Osteocyte (in vitro differentiated cells): ENCODE results near the gene SLC6A12. TPM values are rescaled to one million over a fixed set of nuclear protein-coding genes. Genes with fewer than 3 reads are reported as not detected.

Experiments used
- DNase-seq: peaks from one replicate; pipeline ENCODE4 v3.0.0; 2021; ENCODE audit warnings: mixed read lengths; ENCODE audit not compliant: unreplicated experiment; ENCODE audit errors: extremely low spot score
- H3K27ac Mint-ChIP-seq: one replicate; pipeline ENCODE4 v1.8.0; 2021; ENCODE audit warnings: mild to moderate bottlenecking, mixed read lengths; ENCODE audit not compliant: unreplicated experiment
- H3K27me3 Mint-ChIP-seq: one replicate; pipeline ENCODE4 v1.8.0; 2021; ENCODE audit warnings: mixed read lengths; ENCODE audit not compliant: unreplicated experiment
- H3K36me3 Mint-ChIP-seq: one replicate; pipeline ENCODE4 v1.8.0; 2021; ENCODE audit warnings: mixed read lengths; ENCODE audit not compliant: unreplicated experiment
- H3K4me1 Mint-ChIP-seq: one replicate; pipeline ENCODE4 v1.8.0; 2021; ENCODE audit warnings: mixed read lengths; ENCODE audit not compliant: unreplicated experiment
- H3K4me3 Mint-ChIP-seq: one replicate; pipeline ENCODE4 v1.8.0; 2021; ENCODE audit warnings: mild to moderate bottlenecking, moderate library complexity, mixed read lengths; ENCODE audit not compliant: unreplicated experiment
- H3K9me3 Mint-ChIP-seq: one replicate; pipeline ENCODE4 v1.8.0; 2021; ENCODE audit warnings: mixed read lengths; ENCODE audit not compliant: unreplicated experiment
- CTCF ChIP-seq: fragments of 200-600 bp; sonication (generic); IDR thresholded peaks from 2 replicates; pipeline ENCODE4 v1.5.0; 2021; ENCODE audit warnings: antibody characterized with exemption, mild to moderate bottlenecking, moderate library complexity
- total RNA-seq: library from RNA; stranded (reverse); gene quantifications from 2 replicates; pipeline ENCODE4 v1.2.1, GENCODE V29; 2021

Gene SLC6A12
- total RNA-seq, 1 donor from 2014 or later = not detected

GRCh38 chr12:207804-208203, 6.2 kb downstream of the SLC6A12 start:
- Mint-ChIP-seq H3K36me3 (no peaks in the 10 kb centered on the region), H3K27me3 (peaks cover 63% of the 10 kb centered on the region), H3K9me3 (no peaks in the 10 kb centered on the region), H3K4me3 (no peak overlapping the region), H3K27ac (no peak overlapping the region), H3K4me1 (peaks cover 4% of the 10 kb centered on the region)
- TF ChIP-seq CTCF = no peak
- DNase-seq = no peak

DNA sequence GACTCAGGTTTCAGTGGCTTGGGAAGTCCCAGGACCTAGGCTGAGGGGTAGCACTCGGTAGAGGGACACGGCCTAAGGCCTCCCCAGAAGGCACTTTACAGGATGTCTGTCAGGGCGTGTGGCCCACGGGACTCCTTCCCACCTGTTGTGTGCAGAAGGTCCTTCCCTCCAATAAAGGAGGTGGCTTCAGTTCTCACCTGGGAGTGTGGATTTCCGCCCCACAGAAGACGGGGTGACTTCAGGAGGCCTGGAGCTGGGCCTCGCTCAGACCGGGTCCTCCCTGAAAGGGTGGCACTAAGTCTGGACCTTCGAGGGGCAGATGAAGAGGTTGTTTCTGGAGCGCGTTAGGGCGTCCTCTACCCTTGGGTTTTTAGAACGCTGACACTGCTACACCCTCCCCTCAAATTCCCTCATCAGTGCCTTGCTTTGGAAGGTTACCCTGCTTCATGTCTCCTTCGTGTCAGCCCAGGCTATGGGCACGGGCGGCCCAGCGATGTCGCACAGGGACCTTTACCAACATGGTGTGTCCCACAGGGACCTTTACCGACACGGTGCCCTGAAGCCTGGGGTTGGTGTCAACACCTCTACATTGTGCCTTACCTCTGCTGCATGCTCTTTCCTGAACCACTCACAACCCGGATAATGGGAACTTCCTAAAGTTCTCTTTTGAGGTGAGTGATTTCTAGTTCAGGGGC, 7.1 kb downstream of the SLC6A12 start:
- DNase-seq = no peak
- Mint-ChIP-seq H3K36me3 (no peaks in the 10 kb centered on the region), H3K4me3 (no peak overlapping the region), H3K4me1 (peaks cover 6% of the 10 kb centered on the region), H3K9me3 (no peaks in the 10 kb centered on the region), H3K27me3 (peaks cover 64% of the 10 kb centered on the region), H3K27ac (no peak overlapping the region)
- no peak for TF ChIP-seq CTCF

GRCh38 chr12:205026-205425, 8.9 kb downstream of the SLC6A12 start:
- Mint-ChIP-seq H3K9me3 (no peaks in the 10 kb centered on the region), H3K4me1 (peaks cover 6% of the 10 kb centered on the region), H3K27ac (no peak overlapping the region), H3K27me3 (peaks cover 63% of the 10 kb centered on the region), H3K4me3 (no peak overlapping the region), H3K36me3 (no peaks in the 10 kb centered on the region)
- no peak for TF ChIP-seq CTCF
- no peak for DNase-seq

DNA sequence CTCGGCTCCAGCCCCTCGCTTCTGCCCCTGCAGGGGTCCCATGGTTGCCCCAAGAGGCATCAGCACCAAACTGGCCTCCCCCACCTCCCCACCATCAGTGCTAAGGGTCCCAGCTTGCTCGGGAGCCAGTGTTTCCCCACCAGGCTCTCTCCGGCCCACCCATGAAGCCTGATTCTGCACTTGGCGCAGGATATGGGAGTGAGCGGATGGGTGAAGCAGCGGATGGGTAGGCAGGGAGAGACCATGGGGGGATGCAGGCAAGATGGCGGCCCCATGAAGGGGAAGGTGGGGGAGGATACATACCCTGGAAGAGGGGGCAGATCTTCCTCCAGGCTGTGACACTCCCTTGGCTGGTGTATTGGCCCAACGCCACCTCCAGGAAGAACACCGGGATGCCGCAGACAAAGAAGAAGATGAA, 9.7 kb downstream of the SLC6A12 start:
- no peak overlapping the region for H3K4me3 Mint-ChIP-seq
- peaks cover 56% of the 10 kb centered on the region for H3K27me3 Mint-ChIP-seq

More for the DNA sequence above, 9.7 kb downstream of the SLC6A12 start:
- no peaks in the 10 kb centered on the region for H3K36me3 Mint-ChIP-seq
- peaks cover 6% of the 10 kb centered on the region for H3K4me1 Mint-ChIP-seq
- no peak for DNase-seq
- H3K27ac Mint-ChIP-seq = no peak overlapping the region
- no peak for TF ChIP-seq CTCF
- H3K9me3 Mint-ChIP-seq = no peaks in the 10 kb centered on the region
